BE2C (cell line): ENCODE measurements around the gene PCSK6.

ENCODE experiments used
- DNase-seq: peaks from one replicate; pipeline ENCODE4 v3.0.0-alpha.2; 2020
- H3K27me3 ChIP-seq: fragments of 250-450 bp; sonication (Bioruptor Pico); 2 replicates; pipeline ENCODE4 v1.5.1; 2020; ENCODE audit warnings: mild to moderate bottlenecking
- H3K36me3 ChIP-seq: fragments of 250-450 bp; sonication (Bioruptor Pico); 2 replicates; pipeline ENCODE4 v1.5.1; 2020; ENCODE audit warnings: mild to moderate bottlenecking
- H3K4me1 ChIP-seq: fragments of 250-450 bp; sonication (Bioruptor Pico); 2 replicates; pipeline ENCODE4 v1.5.1; 2020
- H3K4me3 ChIP-seq: 2 replicates; pipeline ENCODE4 v1.5.1; 2011; ENCODE audit warnings: low read depth, low read length
- H3K9me3 ChIP-seq: fragments of 250-450 bp; sonication (Bioruptor Pico); 2 replicates; pipeline ENCODE4 v1.5.1; 2020
- TF ChIP-seq, protein P1 (sequence below): IDR thresholded peaks from 2 replicates; pipeline ENCODE4 v1.5.1; 2012; ENCODE audit warnings: mild to moderate bottlenecking, low read depth, low read length

Gene PCSK6

DNA sequence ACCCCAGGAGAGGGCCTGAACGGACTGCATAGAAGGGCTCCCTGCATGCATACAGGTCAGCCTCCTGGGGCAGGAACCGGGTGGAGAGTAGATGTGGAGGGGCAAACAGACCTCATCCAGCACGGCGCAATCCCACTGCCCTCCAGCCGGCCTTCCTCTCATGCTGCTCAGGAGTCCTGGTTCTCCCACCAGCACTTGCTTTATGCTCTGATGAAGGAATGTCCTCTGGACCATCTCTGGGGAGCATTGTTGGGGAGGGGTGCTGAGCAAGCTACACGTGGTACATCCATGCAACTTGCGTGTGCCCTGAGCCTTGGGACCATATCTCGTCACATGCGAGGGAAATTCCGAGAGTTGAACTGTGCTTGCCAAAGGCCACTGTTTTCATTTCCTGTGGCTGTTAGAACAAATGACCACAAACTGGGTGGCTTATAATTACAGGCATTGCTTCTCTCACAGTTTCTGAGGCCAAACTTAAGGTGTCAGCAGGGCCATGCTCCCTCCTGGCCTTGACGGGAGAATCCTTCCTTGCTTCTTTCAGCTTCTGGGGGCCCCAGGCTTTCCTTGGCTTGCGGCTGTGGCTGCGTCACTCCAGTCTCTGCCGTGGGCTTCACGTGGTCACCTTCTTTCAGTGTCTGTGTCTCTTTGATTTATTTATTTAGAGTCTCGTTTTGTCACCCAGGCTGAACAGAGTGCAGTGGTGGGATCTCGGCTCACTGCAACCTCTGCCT is 224.4 kb downstream of the PCSK6 start:
- TF ChIP-seq, protein P1, sequence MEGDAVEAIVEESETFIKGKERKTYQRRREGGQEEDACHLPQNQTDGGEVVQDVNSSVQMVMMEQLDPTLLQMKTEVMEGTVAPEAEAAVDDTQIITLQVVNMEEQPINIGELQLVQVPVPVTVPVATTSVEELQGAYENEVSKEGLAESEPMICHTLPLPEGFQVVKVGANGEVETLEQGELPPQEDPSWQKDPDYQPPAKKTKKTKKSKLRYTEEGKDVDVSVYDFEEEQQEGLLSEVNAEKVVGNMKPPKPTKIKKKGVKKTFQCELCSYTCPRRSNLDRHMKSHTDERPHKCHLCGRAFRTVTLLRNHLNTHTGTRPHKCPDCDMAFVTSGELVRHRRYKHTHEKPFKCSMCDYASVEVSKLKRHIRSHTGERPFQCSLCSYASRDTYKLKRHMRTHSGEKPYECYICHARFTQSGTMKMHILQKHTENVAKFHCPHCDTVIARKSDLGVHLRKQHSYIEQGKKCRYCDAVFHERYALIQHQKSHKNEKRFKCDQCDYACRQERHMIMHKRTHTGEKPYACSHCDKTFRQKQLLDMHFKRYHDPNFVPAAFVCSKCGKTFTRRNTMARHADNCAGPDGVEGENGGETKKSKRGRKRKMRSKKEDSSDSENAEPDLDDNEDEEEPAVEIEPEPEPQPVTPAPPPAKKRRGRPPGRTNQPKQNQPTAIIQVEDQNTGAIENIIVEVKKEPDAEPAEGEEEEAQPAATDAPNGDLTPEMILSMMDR: no peak
- peaks cover 4% of the 10 kb centered on the region; the same call in 1 of the 2 replicates for H3K36me3 ChIP-seq
- no peaks in the 10 kb centered on the region for H3K4me1 ChIP-seq
- H3K4me3 ChIP-seq: no peak overlapping the region
- H3K9me3 ChIP-seq: no peaks in the 10 kb centered on the region
- no peak for DNase-seq
- H3K27me3 ChIP-seq: no peaks in the 10 kb centered on the region

DNA sequence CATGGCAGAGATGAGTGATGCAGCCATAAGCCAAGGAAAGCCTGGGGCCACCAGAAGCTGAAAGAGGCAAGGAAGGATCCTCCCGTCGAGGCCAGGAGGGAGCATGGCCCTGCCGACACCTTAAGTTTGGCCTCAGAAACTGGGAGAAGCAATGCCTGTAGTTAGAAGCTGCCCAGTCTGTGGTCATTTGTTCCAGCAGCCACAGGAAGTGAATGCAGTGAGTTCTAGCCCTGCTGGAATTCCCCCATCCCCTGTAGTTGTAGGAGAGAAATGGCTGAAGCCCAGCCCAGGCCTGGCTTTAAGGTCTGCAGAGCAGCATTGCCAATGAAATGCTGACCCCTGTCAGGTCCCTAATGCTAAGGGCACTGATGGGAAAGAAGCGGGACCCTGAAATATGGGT is 225.5 kb downstream of the PCSK6 start:
- no peaks in the 10 kb centered on the region for H3K27me3 ChIP-seq
- TF ChIP-seq, protein P1: no peak
- no peaks in the 10 kb centered on the region for H3K9me3 ChIP-seq
- H3K4me3 ChIP-seq: no peak overlapping the region
- H3K36me3 ChIP-seq: no peaks in the 10 kb centered on the region; the same call in 1 of the 2 replicates
- H3K4me1 ChIP-seq: no peaks in the 10 kb centered on the region
- no peak for DNase-seq

DNA sequence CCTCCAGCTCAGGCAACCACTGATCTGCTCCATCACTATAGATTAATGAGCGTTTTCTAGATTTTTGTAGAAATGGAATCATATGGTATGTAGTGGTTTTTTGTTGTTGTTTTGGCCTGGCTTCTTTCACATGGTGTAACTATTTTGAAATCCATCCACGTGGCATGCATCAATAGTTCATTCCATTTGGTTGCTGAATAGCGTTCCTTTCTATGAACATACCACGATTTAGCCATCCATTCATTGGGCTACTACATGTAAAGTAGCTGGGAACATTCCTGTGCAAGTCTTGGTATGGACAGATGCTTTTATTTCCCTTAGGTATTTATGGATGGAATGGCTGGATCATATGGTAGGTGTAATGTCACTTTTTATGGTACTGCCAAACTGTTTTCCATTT is 227.0 kb downstream of the PCSK6 start:
- H3K4me3 ChIP-seq: no peak overlapping the region
- TF ChIP-seq, protein P1: no peak
- DNase-seq: no peak
- no peaks in the 10 kb centered on the region for H3K36me3 ChIP-seq
- no peaks in the 10 kb centered on the region for H3K27me3 ChIP-seq
- no peaks in the 10 kb centered on the region for H3K9me3 ChIP-seq
- H3K4me1 ChIP-seq: peaks cover 4% of the 10 kb centered on the region

DNA sequence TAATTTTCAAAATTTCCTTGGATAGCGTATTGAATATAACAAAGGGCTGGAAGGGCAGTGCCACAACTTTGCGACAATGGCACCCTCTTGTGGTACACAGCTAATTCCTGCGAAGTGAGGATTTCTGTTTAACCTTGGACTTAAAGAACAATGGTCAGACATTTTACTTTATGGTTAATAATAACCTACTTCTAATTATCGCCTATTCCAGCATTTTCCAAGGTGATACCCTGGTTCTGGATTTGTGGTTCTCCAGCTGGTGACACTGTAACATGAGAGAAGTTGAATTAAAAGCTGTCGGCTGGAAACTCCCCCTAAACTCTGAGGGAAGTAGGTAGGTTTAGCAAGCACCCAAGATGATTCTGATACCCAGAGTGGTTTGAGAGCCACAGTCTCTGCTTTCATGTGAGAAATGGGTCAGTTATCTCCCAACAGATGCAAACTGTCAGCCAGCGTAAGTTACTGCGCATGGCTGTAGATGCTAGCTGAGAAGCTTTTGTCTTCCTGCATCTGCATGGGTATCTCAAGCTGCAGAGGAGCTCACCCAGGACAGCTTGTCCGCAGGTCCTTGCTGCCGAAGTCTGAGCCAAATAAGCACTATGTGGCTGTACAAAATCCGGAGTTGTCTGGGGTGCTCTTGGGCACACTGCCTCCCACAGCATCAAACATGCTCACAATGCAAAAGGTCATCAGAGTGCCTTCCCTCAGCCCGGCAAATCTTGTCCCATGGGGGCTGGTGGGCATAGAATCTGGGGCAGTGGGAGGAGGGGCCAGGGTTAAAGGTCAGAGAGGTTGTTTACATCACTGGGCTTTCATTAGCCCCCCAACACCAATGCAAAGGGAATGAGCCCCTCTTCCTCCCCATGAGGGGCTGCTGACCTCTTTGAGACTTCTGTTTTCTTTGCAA is 231.0 kb downstream of the PCSK6 start:
- Histone ChIP-seq H3K9me3 (no peaks in the 10 kb centered on the region), H3K27me3 (no peaks in the 10 kb centered on the region), H3K36me3 (no peaks in the 10 kb centered on the region), H3K4me1 (peaks cover 10% of the 10 kb centered on the region), H3K4me3 (no peak overlapping the region)
- TF ChIP-seq, protein P1: peak; percentile 90
- DNase-seq: peak; percentile 72

DNA sequence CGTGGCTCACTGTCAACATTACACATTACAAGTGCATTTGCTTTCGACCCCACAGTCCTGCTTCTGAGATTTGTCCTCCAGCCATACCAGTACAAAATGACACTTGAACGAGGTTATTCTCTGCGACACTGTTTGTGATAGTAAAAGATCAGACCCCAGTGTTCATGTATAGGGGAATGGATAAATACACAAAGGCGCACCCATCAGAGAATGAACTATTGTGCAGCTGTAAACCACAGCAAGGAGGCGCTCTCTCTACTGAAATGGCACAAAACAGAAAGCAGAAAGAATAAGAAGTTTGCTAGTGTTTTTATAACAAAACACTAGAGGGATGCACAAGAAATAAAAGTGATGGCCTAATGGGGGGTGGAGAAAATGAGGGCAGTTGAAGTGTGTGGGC is 232.8 kb downstream of the PCSK6 start:
- Histone ChIP-seq H3K9me3 (no peaks in the 10 kb centered on the region), H3K27me3 (no peaks in the 10 kb centered on the region), H3K36me3 (no peaks in the 10 kb centered on the region), H3K4me1 (peaks cover 10% of the 10 kb centered on the region), H3K4me3 (no peak overlapping the region)
- no peak for DNase-seq
- TF ChIP-seq, protein P1: peak; percentile 58
